Chondrocyte (in vitro differentiated cells): Measurements from ENCODE around the gene TMEM108. TPM values are rescaled to one million over a fixed set of nuclear protein-coding genes. Genes with fewer than 3 reads are reported as not detected.

Experiments used
- DNase-seq: peaks from one replicate; pipeline ENCODE4 v3.0.0; 2021; ENCODE audit warnings: mixed read lengths, low spot score
- H3K27ac Mint-ChIP-seq: one replicate; pipeline ENCODE4 v1.8.0; 2021; ENCODE audit warnings: mild to moderate bottlenecking, moderate library complexity, mixed read lengths; ENCODE audit not compliant: unreplicated experiment
- H3K27me3 Mint-ChIP-seq: 2 replicates; pipeline ENCODE4 v1.8.0; 2021; ENCODE audit warnings: low read depth, mixed read lengths
- H3K36me3 Mint-ChIP-seq: 2 replicates; pipeline ENCODE4 v1.8.0; 2021; ENCODE audit warnings: low read depth, mixed read lengths
- H3K4me1 Mint-ChIP-seq: 2 replicates; pipeline ENCODE4 v1.8.0; 2021; ENCODE audit warnings: low read depth, mild to moderate bottlenecking, mixed read lengths
- H3K4me3 Mint-ChIP-seq: one replicate; pipeline ENCODE4 v1.8.0; 2021; ENCODE audit warnings: mild to moderate bottlenecking, moderate library complexity, mixed read lengths; ENCODE audit not compliant: unreplicated experiment
- H3K9me3 Mint-ChIP-seq: 2 replicates; pipeline ENCODE4 v1.8.0; 2021; ENCODE audit warnings: low read depth, mixed read lengths
- CTCF ChIP-seq: fragments of 200-600 bp; sonication (generic); IDR thresholded peaks from 2 replicates; pipeline ENCODE4 v1.5.0; 2021; ENCODE audit warnings: antibody characterized with exemption, mild to moderate bottlenecking, moderate library complexity
- total RNA-seq: library from RNA; stranded (reverse); gene quantifications from 3 replicates; pipeline ENCODE4 v1.2.1, GENCODE V29; 2021

The TMEM108 gene
- total RNA-seq, 1 donor from 2014 or later, result 5.6 TPM

GRCh38 chr3:133227813-133228212 lies 189.6 kb downstream of the TMEM108 start:
- H3K27ac Mint-ChIP-seq, result no peak overlapping the region
- peaks cover 8% of the 10 kb centered on the region for H3K9me3 Mint-ChIP-seq
- H3K36me3 Mint-ChIP-seq, result no peaks in the 10 kb centered on the region
- no peak overlapping the region for H3K4me3 Mint-ChIP-seq
- TF ChIP-seq CTCF, result no peak
- no peaks in the 10 kb centered on the region for H3K27me3 Mint-ChIP-seq
- no peaks in the 10 kb centered on the region for H3K4me1 Mint-ChIP-seq
- DNase-seq, result no peak

- no peak for TF ChIP-seq CTCF
- Mint-ChIP-seq H3K27me3 (no peaks in the 10 kb centered on the region), H3K4me1 (no peaks in the 10 kb centered on the region)
These were observed 192.0 kb downstream of the TMEM108 start for GRCh38 chr3:133230195-133230594.

GRCh38 chr3:133236901-133237300 lies 198.7 kb downstream of the TMEM108 start:
- Mint-ChIP-seq H3K36me3 (peaks cover 3% of the 10 kb centered on the region), H3K4me1 (peaks cover 30% of the 10 kb centered on the region)
- no peak for TF ChIP-seq CTCF

More at GRCh38 chr3:133230195-133230594, 192.0 kb downstream of the TMEM108 start:
- Mint-ChIP-seq H3K9me3 (peaks cover 4% of the 10 kb centered on the region), H3K27ac (no peak overlapping the region), H3K36me3 (no peaks in the 10 kb centered on the region), H3K4me3 (no peak overlapping the region)
- DNase-seq, result no peak

GRCh38 chr3:133237380-133237779 lies 199.2 kb downstream of the TMEM108 start:
- peaks cover 3% of the 10 kb centered on the region for H3K27me3 Mint-ChIP-seq

More at GRCh38 chr3:133236901-133237300, 198.7 kb downstream of the TMEM108 start:
- no peak for DNase-seq
- Mint-ChIP-seq H3K4me3 (no peak overlapping the region), H3K27ac (peak overlapping the region; percentile 46), H3K9me3 (peaks cover 5% of the 10 kb centered on the region), H3K27me3 (peaks cover 3% of the 10 kb centered on the region)

GRCh38 chr3:133238015-133238414 lies 199.8 kb downstream of the TMEM108 start:
- H3K27me3 Mint-ChIP-seq, result peaks cover 3% of the 10 kb centered on the region
- H3K9me3 Mint-ChIP-seq, result peaks cover 5% of the 10 kb centered on the region
- no peak overlapping the region for H3K4me3 Mint-ChIP-seq
- H3K4me1 Mint-ChIP-seq, result peaks cover 30% of the 10 kb centered on the region
- no peak for TF ChIP-seq CTCF
- DNase-seq, result no peak
- peaks cover 3% of the 10 kb centered on the region for H3K36me3 Mint-ChIP-seq
- H3K27ac Mint-ChIP-seq, result peak overlapping the region; percentile 64

More at GRCh38 chr3:133237380-133237779, 199.2 kb downstream of the TMEM108 start:
- Mint-ChIP-seq H3K36me3 (peaks cover 3% of the 10 kb centered on the region), H3K27ac (peak overlapping the region; percentile 46), H3K4me3 (no peak overlapping the region), H3K9me3 (peaks cover 5% of the 10 kb centered on the region), H3K4me1 (peaks cover 30% of the 10 kb centered on the region)
- TF ChIP-seq CTCF, result no peak
- no peak for DNase-seq
